CD4-positive, alpha-beta memory T cell (primary cell): Measurements from ENCODE around the gene DMKN. TPM values are rescaled to one million over a fixed set of nuclear protein-coding genes. Genes with fewer than 3 reads are reported as not detected.
A peak's percentile ranks its signal among the peaks of the same experiment; 100 is the strongest.

Source experiments
- CTCF ChIA-PET: fragments of 350-600 bp; sonication (Branson Sonifier 250); formaldehyde crosslinking; loops from one replicate; lab custom pipeline; 2021; ENCODE audit warnings: inconsistent platforms; ENCODE audit not compliant: partially characterized antibody; lab: Charles Lee
- POLR2A ChIA-PET: fragments of 350-600 bp; sonication (Branson Sonifier 250); formaldehyde crosslinking; loops from one replicate; lab custom pipeline; 2021; ENCODE audit not compliant: partially characterized antibody; lab: Charles Lee
- DNase-seq, 5 donors: peaks; one replicate each; pipeline versions ENCODE4 v3.0.0 to v3.0.0-alpha.2; 2020 to 2022; ENCODE audit warnings: mixed read lengths in 1 of 5
- H3K27ac ChIP-seq: one replicate; pipeline ENCODE4 v1.7.0; 2013; ENCODE audit warnings: low read depth, low read length
- H3K27me3 ChIP-seq: 2 replicates; pipeline ENCODE4 v1.7.0; 2013; ENCODE audit warnings: mild to moderate bottlenecking, low read length, moderate library complexity; ENCODE audit not compliant: insufficient read depth
- H3K36me3 ChIP-seq: 2 replicates; pipeline ENCODE4 v1.7.0; 2013; ENCODE audit warnings: mild to moderate bottlenecking, low read length, moderate library complexity; ENCODE audit not compliant: insufficient read depth
- H3K4me1 ChIP-seq: 2 replicates; pipeline ENCODE4 v1.7.0; 2013; ENCODE audit warnings: mild to moderate bottlenecking, low read length, moderate library complexity; ENCODE audit not compliant: insufficient read depth
- H3K4me3 ChIP-seq, 2 donors: one replicate each; pipeline ENCODE4 v1.7.0; 2013; ENCODE audit warnings: low read length in 2 of 2, mild to moderate bottlenecking in 1 of 2
- H3K9me3 ChIP-seq, 2 donors: one replicate each; pipeline ENCODE4 v1.7.0; 2013; ENCODE audit warnings: low read length in 2 of 2, control low read depth in 1 of 2; ENCODE audit not compliant: control insufficient read depth in 1 of 2
- H3K27ac Mint-ChIP-seq, 7 donors: one replicate each; pipeline ENCODE4 v1.8.0; 2020 to 2021; ENCODE audit warnings: mixed read lengths in 7 of 7, mild to moderate bottlenecking in 6 of 7, inconsistent platforms in 3 of 7, moderate library complexity in 3 of 7
- H3K27me3 Mint-ChIP-seq, 2 donors: one replicate each; pipeline ENCODE4 v1.8.0; 2020 to 2021; ENCODE audit warnings: mixed read lengths in 2 of 2
- H3K36me3 Mint-ChIP-seq, 2 donors: one replicate each; pipeline ENCODE4 v1.8.0; 2020 to 2021; ENCODE audit warnings: mixed read lengths in 2 of 2, inconsistent platforms in 1 of 2, mild to moderate bottlenecking in 1 of 2
- H3K4me1 Mint-ChIP-seq, 4 donors: one replicate each; pipeline ENCODE4 v1.8.0; 2020 to 2021; ENCODE audit warnings: mixed read lengths in 4 of 4, mild to moderate bottlenecking in 1 of 4
- H3K4me3 Mint-ChIP-seq, 8 donors: one replicate each; pipeline ENCODE4 v1.8.0; 2020 to 2021; ENCODE audit warnings: mixed read lengths in 8 of 8, mild to moderate bottlenecking in 7 of 8, moderate library complexity in 6 of 8, inconsistent platforms in 3 of 8
- H3K9me3 Mint-ChIP-seq, 8 donors: one replicate each; pipeline ENCODE4 v1.8.0; 2020 to 2021; ENCODE audit warnings: mixed read lengths in 8 of 8, mild to moderate bottlenecking in 5 of 8, inconsistent platforms in 3 of 8, moderate library complexity in 1 of 8
- intact Hi-C: fragments of 100-400 bp; cut with micrococcal nuclease; formaldehyde crosslinking; loops from one replicate; pipeline ENCODE4 v1.15.1; 2023
- polyA plus RNA-seq, 2 donors: library from polyadenylated mRNA; unstranded; fragments of 300-500 nt; fragmentation: Illumina TruSeq; gene quantifications; one replicate each; pipeline ENCODE4 v1.2.3, GENCODE V29; 2021
- total RNA-seq, 2 experiments: library from RNA; stranded (reverse); gene quantifications; one replicate each; pipeline ENCODE4 v1.2.3, GENCODE V29; 2021

The DMKN gene
- total and polyA plus RNA-seq, 4 experiments from 2014 or later: 0.89 to 1.4 (median 0.97) TPM; not detected in 1

DNA sequence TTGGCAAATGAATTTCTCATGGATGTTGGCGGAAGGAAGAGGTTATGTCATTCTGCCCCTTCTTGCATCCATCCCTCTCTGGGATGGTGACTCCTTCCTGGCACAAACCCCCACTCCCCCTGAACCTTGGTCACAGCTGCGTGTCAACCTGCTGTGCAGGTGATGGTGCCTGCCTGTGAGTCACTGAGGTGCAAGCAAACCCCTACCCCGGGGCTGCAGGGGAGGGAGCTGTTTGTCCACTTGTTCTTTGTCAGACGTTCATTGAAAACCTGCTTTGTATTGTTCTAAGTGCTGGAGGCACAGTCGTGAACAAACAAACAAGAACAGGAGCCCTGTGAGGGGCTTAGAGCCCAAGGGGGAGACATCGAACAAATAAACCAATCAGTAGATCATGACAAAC, 17.8 kb upstream of the DMKN start:
- Mint-ChIP-seq H3K9me3 (no peaks in the 10 kb centered on the region), H3K27ac (no peak overlapping the region), H3K27me3 (peaks cover 35 to 40% of the 10 kb centered on the region in 2 donors), H3K36me3 (no peaks in the 10 kb centered on the region), H3K4me3 (no peak overlapping the region), H3K4me1 (peaks cover 7 to 17% (median 12%) of the 10 kb centered on the region in 4 donors)
- H3K36me3 ChIP-seq: no peaks in the 10 kb centered on the region
- POLR2A ChIA-PET: no interaction called here
- H3K27ac ChIP-seq: no peak overlapping the region
- no peaks in the 10 kb centered on the region for H3K9me3 ChIP-seq
- no peaks in the 10 kb centered on the region for H3K27me3 ChIP-seq
- CTCF ChIA-PET: interaction anchor here (1.2 to 2.6 kb wide), 2 partner anchors 17 to 19 kb away, joined by 3 to 7 read pairs; no protein-coding TSS in a partner anchor
- H3K4me3 ChIP-seq: no peak overlapping the region
- DNase-seq: no peak
- intact Hi-C loops: no loop called here
- peaks cover 13% of the 10 kb centered on the region for H3K4me1 ChIP-seq

DNA sequence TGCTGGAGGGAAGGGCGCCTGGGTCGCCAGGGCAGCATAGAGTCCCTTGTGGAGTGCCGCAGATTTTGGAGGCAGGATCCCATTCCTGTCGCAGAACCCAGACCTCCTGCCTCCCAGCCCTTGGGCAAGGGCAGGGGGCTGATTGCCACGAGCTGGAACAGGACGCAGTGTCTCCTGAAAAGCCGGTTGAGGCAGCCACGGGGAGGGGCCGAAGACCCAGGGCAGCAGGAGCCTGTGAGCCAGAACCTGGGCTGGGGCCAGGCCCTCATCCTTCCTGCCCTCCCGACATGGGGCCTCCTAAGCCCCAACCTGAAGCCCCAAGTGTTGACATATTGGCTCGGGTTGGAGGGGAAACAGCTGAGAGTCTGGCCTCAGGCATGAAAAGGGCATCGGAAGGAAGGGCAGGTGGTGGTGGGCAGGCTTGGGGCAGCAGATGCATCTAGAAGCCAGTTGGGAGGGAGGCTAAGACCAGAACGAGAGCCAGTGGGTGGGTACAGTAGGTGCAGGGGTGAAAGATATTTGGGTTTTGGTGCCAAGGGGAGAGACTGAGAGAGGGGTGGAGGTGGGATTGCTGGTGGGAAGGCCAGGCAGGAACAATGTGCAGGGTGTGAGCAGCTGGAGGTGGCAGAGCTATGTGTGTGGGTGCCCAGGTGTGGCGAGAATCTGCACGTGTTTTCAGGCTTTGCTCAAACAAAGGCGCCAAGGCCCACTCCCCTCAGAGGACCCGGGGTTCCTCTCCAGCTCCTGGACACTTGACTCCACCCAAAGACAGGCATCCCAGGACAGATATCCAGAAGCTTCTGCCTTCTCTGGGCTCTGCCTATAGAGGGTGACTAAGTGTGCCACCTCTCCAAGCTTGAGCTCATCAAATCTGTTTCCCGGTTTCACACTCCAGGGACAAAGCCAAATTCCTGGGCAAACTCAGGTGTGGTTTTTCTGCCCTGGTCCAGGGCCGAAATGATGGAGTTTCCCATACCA, 16.1 kb upstream of the DMKN start:
- no peak overlapping the region for H3K27ac ChIP-seq
- intact Hi-C loops: no loop called here
- no peak for DNase-seq
- POLR2A ChIA-PET: no interaction called here
- H3K27me3 ChIP-seq: no peaks in the 10 kb centered on the region
- Mint-ChIP-seq H3K36me3 (no peaks in the 10 kb centered on the region), H3K27me3 (peaks cover 31 to 39% of the 10 kb centered on the region in 2 donors), H3K4me1 (peaks cover 7 to 17% (median 12%) of the 10 kb centered on the region in 4 donors), H3K4me3 (no peak overlapping the region), H3K9me3 (no peaks in the 10 kb centered on the region), H3K27ac (no peak overlapping the region)
- no peaks in the 10 kb centered on the region for H3K9me3 ChIP-seq
- no peak overlapping the region for H3K4me3 ChIP-seq
- H3K4me1 ChIP-seq: peaks cover 13% of the 10 kb centered on the region
- CTCF ChIA-PET: interaction anchor here (1.0 to 2.6 kb wide), 2 partner anchors 19 kb away, joined by 3 to 7 read pairs; no protein-coding TSS in a partner anchor
- no peaks in the 10 kb centered on the region for H3K36me3 ChIP-seq

DNA sequence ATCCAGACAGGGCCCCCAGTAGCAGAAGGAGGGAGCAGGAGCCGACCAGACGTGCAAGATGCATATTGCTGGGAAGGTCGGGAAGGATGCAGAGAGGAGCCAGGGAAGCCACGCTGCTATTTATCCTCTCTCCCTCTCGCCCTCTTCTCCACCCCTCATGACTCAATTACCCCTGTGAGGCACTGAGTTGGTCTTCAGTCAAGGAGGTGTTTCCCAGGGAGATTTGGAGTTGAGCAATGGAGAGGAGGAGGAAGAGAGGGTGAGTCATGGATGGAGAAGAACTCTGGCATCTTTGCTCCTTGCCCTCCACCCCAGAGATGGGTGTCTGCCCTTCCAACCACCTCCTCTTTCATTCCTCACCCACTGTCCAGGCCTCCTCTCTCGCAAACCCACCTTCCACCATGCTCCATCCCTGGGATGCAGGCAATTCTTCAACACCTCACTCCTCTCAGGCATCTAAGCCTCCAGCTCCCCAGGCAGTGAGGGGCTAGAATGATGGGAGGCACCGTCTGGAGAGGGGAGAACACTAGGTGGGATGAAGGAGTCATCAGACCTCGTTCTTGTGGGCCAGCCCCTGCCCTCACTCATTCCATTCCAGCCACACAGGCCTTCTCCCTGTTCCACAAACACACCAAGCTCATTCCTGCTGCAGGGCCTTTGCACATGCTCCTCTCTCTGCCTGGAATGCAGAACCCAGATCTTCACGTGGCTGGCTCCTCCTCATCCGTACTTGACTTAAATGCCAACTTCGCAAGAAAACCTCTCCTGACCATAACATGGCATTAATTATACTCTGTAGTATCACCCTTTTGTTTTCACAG, 15.0 kb upstream of the DMKN start, which contains the start of gene SBSN:
TSS of gene SBSN (minus strand) at position 94 of the 821 bp plus-strand sequence. CDS start at position 64, 30 bp downstream.
- intact Hi-C loops: no loop called here
- no peak for DNase-seq
- ChIA-PET POLR2A (no interaction called here), CTCF (interaction anchor here (1.0 kb wide), 1 partner anchor 18 kb away, joined by 3 read pairs; no protein-coding TSS in a partner anchor)
- no peaks in the 10 kb centered on the region for H3K9me3 Mint-ChIP-seq
- H3K9me3 ChIP-seq: no peaks in the 10 kb centered on the region
- no peak within 1 kb of the TSS for H3K4me3 Mint-ChIP-seq
- peaks cover 29 to 36% of the 10 kb centered on the region in 2 donors for H3K27me3 Mint-ChIP-seq
- H3K4me3 ChIP-seq: no peak within 1 kb of the TSS
- H3K27ac ChIP-seq: no peak within 1 kb of the TSS
- peaks cover 3 to 8% (median 5%) of the 10 kb centered on the region in 4 donors for H3K4me1 Mint-ChIP-seq
- no peaks in the 10 kb centered on the region for H3K36me3 Mint-ChIP-seq
- H3K4me1 ChIP-seq: peaks cover 3% of the 10 kb centered on the region
- H3K36me3 ChIP-seq: no peaks in the 10 kb centered on the region
- no peak within 1 kb of the TSS for H3K27ac Mint-ChIP-seq
- no peaks in the 10 kb centered on the region for H3K27me3 ChIP-seq

DNA sequence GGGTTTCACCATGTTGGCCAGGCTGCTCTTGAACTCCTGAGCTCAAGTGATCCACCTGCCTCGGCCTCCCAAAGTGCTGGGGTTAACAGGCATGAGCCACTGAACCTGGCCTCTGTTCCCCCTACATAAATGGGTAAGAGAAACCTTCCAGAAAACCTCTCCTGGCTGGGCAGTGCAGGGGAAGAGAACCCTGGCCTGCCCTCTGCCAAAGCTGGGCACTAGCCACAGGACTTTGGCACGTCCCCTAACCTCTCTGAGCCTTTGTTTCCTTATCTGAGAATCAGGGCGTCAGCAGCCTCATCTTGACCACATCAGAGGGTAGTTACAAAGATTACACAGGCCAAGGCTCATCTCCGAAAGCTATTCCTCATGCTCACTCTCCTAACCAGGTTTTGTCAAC, 12.4 kb upstream of the DMKN start:
- no peaks in the 10 kb centered on the region for H3K36me3 ChIP-seq
- no peaks in the 10 kb centered on the region for H3K4me1 ChIP-seq
- Mint-ChIP-seq H3K4me3 (no peak overlapping the region), H3K4me1 (no peaks in the 10 kb centered on the region), H3K27me3 (peaks cover 22 to 29% of the 10 kb centered on the region in 2 donors), H3K36me3 (no peaks in the 10 kb centered on the region), H3K27ac (peak overlapping the region in 1 of 7 donors; percentile 22), H3K9me3 (no peaks in the 10 kb centered on the region)
- no peaks in the 10 kb centered on the region for H3K9me3 ChIP-seq
- CTCF ChIA-PET: no interaction called here
- H3K27ac ChIP-seq: no peak overlapping the region
- POLR2A ChIA-PET: interaction anchor here (0.7 kb wide), 1 partner anchor 16 kb away, joined by 3 read pairs; no protein-coding TSS in a partner anchor
- DNase-seq: no peak
- intact Hi-C loops: no loop called here
- H3K27me3 ChIP-seq: no peaks in the 10 kb centered on the region
- no peak overlapping the region for H3K4me3 ChIP-seq

DNA sequence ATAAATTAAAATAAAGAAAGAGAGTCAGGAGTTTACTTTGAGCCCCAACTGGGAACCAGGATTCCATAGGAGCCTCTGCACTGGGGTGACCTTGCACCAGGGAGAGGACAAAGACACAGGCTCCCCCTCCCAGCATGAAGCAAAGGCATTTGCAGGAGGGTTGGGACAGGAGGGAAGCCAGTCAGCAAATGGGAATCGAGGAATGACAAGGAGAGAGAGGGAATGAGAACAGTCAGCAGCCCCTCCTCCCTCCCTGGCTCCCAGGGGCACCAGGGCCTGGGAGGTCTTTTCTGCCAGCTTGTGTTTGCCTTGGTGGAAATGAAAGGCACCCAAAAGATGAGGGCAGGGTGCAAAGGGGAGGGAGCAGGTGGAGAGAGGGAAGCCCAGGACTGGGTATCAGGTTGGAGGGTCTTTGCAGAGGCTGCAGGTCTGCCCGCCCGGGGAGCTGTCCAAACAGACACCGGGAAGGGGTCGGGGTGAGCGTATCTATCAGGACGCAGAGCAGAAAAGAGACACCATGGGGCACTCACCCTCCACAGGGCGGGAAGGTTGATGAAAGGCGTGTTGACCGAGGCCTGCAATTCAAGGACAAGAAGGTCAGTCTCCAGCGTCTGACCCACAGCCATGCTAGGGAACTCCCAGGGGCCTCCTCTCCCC, 10.9 kb upstream of the DMKN start:
- H3K4me3 ChIP-seq: no peak overlapping the region
- Mint-ChIP-seq H3K9me3 (no peaks in the 10 kb centered on the region), H3K4me3 (no peak overlapping the region), H3K4me1 (no peaks in the 10 kb centered on the region), H3K27me3 (peaks cover 21 to 25% of the 10 kb centered on the region in 2 donors), H3K27ac (no peak overlapping the region), H3K36me3 (no peaks in the 10 kb centered on the region)
- no peak overlapping the region for H3K27ac ChIP-seq
- ChIA-PET POLR2A (no interaction called here), CTCF (no interaction called here)
- no peaks in the 10 kb centered on the region for H3K9me3 ChIP-seq
- DNase-seq: no peak
- no peaks in the 10 kb centered on the region for H3K36me3 ChIP-seq
- no peaks in the 10 kb centered on the region for H3K27me3 ChIP-seq
- intact Hi-C loops: no loop called here
- H3K4me1 ChIP-seq: no peaks in the 10 kb centered on the region

DNA sequence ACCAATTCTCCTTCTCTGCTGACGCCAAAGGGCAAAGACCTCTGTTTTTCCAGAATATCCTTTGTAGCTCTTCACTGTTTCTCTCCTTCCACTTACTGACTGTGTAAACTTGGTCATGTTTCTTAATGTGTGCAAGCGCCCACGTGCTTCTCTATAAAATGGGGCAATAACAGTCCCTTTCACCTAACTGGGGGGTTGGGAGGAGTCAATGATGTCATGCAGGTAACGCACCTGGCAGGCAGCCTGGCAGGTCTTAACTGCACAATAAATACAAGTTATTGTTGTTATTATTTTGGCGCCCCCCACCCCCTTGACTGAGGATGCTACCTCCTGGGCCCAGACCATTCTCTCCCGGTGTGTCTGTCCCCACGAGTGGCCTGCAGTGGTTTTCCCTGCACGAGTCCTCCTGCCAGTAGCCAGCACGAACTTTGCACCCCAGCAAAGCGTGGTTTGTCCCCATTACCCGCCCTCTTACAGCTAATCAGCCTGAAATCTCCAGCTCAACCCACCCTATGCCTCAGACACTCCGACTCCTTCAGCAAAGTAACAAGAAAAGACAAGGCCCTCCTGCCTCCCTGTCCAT, 9.4 kb upstream of the DMKN start:
- no peaks in the 10 kb centered on the region for H3K4me1 Mint-ChIP-seq
- H3K27ac Mint-ChIP-seq: peak overlapping the region in 1 of 7 donors; percentile 3
- CTCF ChIA-PET: no interaction called here

More for the DNA sequence above, 9.4 kb upstream of the DMKN start:
- H3K27ac ChIP-seq: no peak overlapping the region
- no peaks in the 10 kb centered on the region for H3K9me3 ChIP-seq
- Mint-ChIP-seq H3K4me3 (no peak overlapping the region), H3K9me3 (no peaks in the 10 kb centered on the region), H3K36me3 (no peaks in the 10 kb centered on the region), H3K27me3 (peaks cover 13 to 16% of the 10 kb centered on the region in 2 donors)
- DNase-seq: no peak
- H3K27me3 ChIP-seq: no peaks in the 10 kb centered on the region
- intact Hi-C loops: no loop called here
- POLR2A ChIA-PET: no interaction called here
- no peaks in the 10 kb centered on the region for H3K36me3 ChIP-seq
- no peak overlapping the region for H3K4me3 ChIP-seq
- no peaks in the 10 kb centered on the region for H3K4me1 ChIP-seq
